ENCODE results near the gene NUAK2.
"Not testable (repeated sequence)": the region's sequence is repeated elsewhere in the genome, so short reads cannot be mapped to it uniquely, and the experiment has no call there.

NUAK2 gene

GRCh38 chr1:205317311-205317917, 4.1 kb downstream of the NUAK2 start:
- DNase-seq: peak; percentile 94

- no peak for DNase-seq
Measured at GRCh38 chr1:205316161-205316566, 5.4 kb downstream of the NUAK2 start.

DNA sequence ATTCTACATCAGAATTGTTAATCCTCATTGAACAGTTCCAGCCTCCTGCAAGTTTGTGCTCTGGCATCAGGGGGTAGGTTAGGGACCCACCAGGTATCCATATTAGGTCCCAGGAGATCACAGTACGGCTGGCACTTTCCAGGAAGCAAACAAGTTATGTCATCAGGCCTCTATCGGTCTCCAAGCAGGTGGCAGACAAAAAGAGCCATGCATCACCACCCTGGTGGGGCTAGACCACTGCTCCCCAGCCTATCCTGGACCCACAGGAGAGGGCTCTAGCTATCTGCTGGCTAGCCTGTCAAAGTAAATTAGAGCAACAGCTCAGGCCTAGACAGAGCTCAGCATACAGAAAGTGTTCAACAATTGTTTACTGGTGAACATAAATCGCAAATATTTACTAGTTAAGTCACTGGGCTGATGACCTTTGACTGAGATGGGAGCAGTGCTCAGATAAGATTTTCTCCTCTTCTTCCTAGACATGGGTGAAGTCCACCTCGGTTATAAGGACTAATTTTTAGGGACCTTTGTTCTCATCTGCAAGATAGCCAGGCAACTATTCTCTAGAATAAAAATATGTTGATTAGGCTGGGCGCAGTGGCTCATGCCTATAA, 6.4 kb downstream of the NUAK2 start:
- DNase-seq: peak; percentile 80

DNA sequence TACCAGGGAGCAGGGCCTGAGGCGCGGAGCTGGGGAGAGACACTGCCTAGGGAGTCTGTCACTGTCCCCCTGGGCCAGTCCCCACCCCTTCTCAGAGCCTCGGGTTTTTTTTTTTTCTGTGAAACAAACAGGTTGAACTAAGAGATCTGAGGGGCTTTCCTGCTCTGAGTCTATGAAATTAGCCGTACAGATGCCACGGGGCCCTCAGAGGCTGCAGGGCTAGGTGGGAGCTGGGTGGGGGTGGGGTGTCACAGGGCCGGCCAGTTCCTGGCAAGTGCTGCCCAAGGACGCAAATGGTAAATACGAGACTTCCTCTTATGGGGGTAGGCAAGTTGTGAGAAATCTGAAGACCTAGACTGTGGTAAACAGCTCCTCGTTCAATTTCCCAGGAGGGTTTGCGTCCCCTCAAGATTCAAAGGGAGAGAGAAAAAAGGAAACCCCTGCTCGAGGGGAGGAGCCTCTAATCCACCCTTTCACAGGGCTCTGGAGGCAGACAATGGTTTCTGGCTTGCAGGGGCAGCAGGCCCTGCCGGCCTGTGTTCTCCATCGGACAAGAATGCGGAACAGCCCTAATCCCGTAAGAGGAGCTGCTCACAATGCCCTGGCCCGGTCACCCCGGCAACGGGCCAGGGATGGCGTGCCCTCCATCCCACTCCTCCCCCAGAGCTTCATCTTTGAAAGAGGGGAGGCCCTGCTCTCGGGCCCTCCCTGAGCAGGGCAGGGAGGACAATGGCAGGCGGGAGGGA, 7.8 kb downstream of the NUAK2 start:
- DNase-seq: peak; percentile 89

- no peak for DNase-seq
Measured at GRCh38 chr1:205312866-205313562, 8.5 kb downstream of the NUAK2 start.

DNA sequence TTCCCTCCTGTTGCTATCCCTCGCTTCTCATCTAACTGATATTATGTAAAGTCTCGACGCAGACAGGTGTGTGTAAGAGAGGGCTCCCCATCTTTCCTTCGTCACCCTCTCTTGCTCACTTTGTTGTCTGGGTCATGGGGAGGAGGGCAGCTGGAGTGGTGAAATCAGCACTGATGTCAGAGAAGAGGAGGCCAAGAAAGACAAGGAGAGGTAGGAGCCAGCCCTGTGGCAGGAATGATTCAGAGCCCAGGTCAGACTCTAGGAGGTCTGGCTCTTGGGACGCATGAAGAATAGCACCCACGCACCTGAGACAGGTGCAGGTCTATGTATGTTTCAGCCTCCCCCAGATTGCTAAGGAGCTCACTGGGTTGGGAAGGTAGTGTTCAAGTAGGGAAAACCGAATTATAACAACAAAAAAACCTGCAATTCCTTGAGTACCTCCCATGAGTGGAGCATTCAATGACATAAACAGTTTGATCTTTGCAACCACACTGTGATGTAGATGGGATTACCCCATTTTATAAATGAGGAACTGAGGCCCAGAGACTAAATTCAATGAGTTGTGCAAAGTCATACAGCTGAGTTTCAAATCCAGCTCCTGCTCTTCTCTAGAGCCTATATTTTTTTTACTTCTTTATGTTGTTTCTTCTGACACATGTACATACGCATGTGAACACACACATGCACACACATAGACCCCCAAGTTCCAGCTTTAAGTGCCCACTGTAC, 10.4 kb downstream of the NUAK2 start:
- DNase-seq: no peak

GRCh38 chr1:205309741-205310140, 11.8 kb downstream of the NUAK2 start:
- DNase-seq: no peak

- no peak for DNase-seq
Measured at GRCh38 chr1:205306929-205307566, 14.5 kb downstream of the NUAK2 start.

- DNase-seq: no peak
Measured at GRCh38 chr1:205304695-205305070, 16.9 kb downstream of the NUAK2 start.

DNA sequence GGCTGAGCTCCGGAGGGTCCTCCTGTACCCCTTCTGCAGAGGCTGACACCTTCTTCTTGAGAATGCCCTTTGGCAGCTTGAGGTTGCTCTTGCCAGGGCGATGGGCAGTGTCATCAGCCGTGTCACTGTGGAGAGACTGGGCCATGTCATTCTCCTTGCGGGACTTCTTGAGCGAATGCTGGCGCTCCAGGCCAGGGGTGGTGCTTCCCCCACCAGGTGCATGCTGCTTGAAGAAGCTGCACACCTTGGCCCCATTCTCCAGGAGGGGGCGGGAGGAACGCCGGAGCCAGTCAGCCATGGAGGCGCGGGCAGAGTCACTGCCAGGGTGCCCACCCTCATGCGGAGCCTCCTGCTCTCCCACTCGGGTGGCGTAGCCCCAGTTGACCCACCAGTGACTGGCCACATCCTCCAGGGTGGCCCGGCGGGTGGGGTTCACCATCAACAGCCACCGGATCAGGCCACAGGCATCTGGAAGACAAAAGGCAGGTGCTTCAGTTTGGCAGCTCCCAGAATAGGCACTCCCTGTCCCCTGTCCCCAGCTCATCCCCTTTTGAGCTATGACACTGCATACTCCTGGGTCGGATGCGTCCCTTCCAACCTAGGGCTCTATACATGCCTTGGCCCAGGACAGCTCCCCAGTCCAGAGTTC, 17.4 kb downstream of the NUAK2 start:
- no peak for DNase-seq

- no peak for DNase-seq
Measured at GRCh38 chr1:205303247-205303888, 18.2 kb downstream of the NUAK2 start.

GRCh38 chr1:205301842-205302588, 19.5 kb downstream of the NUAK2 start:
- no peak for DNase-seq

- peak; percentile 22 for DNase-seq
Measured at GRCh38 chr1:205301205-205301821, 20.2 kb downstream of the NUAK2 start.

DNA sequence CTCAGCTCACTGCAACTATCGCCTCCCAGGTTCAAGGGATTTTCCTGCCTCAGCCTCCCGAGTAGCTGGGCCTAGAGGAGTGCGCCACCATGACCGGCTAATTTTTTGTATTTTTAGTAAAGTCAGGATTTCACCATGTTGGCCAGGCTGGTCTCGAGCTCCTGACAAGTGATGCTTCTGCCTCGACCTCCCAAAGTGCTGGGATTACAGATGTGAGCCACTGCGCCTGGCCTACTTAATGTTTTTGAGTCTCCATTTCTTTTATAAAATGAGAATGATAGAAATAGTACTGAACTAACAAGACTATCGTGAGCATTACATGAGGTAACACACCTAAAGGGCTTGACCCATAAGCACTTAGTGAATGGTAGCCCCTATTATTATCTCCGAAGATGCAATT, 21.4 kb downstream of the NUAK2 start:
- DNase-seq: no peak

DNA sequence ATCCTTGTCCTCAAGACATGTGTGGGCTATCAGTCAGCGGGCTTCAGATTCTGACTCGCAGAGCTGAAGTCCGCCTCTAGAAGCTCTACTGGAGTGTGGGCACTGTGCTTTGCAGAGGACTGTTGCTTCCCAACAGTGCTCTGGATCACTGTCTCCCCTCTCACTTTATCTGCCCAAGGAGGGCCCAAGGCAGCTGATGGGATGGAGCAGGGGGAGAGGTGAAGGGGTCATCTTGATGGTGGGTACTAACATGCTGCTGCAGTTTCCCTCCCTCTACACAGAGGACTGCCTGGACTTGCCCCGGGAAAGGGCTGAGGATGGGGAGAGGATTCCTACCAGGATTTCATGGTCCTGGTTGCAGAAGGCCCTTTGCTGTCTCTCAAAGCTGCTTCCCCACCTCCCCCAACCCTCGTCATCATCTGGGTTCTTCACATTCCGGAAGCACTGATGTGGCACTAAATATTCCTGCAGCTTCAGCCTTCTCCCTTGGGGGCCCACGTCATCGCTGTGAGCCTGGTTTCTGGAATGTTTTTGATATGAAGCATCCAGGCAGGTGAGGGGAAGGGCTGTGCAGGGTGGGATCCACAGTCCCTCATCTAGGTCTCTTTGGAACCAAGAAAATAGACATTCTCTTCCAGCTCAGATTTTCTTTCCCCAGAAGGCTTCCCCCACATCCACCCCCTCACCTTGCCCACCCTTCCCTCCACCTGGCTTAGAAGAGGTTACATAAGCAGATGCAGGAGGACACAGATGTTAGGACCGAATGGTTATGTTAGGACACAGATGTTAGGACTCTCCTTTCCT, 23.2 kb downstream of the NUAK2 start:
- peak; percentile 34 for DNase-seq

- not testable (repeated sequence) for DNase-seq
Measured at GRCh38 chr1:205297546-205298177, 23.9 kb downstream of the NUAK2 start.

GRCh38 chr1:205296154-205296553, 25.4 kb downstream of the NUAK2 start:
- no peak for DNase-seq

GRCh38 chr1:205294934-205295333, 26.6 kb downstream of the NUAK2 start:
- no peak for DNase-seq
